ENCODE measurements around the gene PGAM4.
"Not testable (repeated sequence)": the region's sequence is repeated elsewhere in the genome, so short reads cannot be mapped to it uniquely, and the experiment has no call there.

PGAM4 gene

DNA sequence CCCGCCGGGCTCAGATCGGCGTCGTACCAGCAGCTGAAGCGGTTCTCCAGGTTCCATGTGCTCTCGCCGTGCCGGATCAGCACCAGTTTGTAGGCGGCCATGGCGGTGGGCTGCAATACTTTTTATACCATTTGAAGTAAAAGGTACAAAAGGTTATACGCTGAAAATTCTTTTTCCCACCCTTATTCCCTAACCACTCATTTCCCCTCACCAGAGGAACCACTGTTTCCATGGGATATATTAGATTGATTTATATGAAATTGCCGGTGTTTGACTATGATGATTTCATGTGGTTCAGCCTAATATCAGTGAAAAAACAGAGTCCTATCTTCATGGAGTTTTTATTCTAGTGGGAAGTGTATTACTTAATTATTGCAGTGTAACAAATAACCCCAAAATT lies at the start of gene PGAM4:
Gene PGAM4, minus strand, starts transcription at position 101 of the 400 bp plus-strand sequence. Its CDS starts 0 bp downstream, at position 101.
- no peak for DNase-seq

- no peak for DNase-seq
Observed at GRCh38 chrX:78011846-78012245, 42.4 kb upstream of the PGAM4 start.

DNA sequence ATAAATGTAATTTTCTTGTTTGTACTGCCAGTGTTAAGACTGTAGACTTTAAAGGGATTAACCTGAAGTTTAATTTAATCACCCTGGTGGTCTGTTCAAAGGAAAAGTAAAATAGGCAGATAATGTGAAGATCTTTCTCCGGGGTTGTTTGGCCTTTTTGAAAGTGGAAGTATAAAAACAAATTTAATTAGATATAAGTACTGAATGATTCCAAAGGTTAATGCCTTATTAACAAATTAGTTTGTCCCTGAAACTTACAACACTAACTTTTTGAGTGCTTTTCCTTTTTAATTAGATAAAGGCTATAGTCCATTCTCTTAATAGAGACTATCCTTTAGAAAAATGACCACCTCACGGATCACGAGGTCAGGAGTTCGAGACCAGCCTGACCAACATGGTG lies 10.4 kb upstream of the PGAM4 start:
- DNase-seq: no peak

DNA sequence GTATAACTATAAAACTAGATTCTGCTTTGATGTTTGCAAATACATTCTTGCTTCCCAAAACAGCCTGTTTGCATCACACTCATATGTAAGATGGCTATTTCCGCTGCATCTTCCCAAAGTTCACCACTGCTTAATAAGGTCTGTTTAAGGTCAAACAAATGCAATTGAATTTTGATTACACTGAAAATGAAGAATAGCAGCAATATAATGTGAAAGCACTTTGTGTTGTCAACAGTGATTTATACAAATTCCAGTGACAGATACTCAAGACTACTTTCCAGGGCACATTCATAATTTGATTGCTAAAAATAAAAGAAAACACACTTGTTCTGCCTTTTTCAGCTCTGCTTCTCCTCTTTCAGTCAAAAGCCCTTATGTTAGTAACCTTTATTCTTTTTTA lies 8.1 kb upstream of the PGAM4 start:
- no peak for DNase-seq

DNA sequence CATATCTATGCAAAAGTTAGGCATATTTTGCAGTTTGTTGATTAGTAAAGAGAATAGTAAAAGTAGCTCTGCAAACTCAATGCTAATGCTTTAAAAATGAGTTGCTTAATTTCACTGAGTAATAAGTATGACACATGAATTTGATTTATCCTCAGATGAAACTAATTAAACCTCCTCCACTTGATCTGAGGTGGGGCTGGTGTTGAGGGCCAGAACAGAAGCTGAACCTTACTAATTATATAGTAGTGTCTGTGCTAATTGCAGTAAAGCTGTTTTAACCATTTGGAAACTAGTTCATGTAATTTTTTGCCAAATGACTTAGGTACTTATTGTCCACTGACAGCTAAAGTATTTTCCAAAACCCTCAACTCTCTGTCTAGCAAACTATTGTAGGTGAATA lies 7.7 kb upstream of the PGAM4 start:
- DNase-seq: no peak

DNA sequence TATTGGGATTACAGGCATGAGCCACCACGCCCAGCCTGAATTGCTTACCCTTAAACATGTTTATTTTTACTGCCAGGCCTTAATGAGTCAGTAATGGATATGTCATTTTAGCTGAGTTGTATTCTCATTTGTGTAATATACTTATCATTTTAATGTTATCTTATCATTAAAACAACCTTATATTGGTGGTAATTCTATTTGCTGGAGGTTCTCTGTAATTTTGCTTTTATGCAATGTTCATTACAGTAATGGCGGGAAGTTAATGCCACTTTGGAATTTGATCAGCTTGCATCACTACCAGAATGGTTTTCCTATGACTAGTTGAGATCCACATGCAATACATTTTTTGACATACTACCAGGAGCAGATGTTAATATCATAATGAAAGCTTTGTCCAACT lies 6.3 kb upstream of the PGAM4 start:
- no peak for DNase-seq

DNA sequence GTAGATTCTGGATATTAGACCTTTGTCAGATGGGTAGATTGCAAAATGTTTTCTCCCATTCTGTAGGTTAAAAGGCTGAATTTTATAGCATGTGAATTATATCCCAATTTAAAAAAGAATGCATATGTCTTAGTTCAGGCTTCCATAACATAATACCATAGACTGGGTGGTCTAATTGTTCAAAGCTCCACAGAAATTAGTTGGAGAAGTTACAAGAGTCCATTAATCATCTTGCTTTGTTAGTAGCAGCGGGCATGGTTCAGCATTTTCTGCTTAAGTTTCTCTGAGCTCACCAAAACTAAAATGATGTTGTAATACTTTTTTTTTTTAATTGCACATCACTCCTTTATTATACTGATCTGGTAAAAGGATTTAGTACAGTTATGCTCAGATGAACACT lies 1.8 kb downstream of the PGAM4 start:
- DNase-seq: no peak

DNA sequence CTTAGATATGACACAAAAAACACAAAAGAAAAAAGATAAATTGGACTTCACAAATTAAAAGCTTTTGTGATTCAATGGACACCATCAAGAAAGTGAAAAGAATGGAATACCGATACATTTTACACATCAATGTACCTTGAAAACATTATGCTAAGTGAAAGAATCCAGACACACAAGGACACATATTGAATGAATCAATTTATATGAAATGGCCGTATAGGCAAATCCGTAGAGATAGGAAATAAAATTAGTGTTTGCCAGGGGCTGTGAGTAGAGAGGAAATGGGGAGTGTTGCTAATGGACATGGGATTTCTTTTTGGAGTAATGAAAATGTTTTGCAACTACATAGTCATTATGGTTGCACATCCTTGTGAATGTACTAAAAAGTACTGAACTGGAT lies 3.1 kb downstream of the PGAM4 start:
- DNase-seq: no peak

- DNase-seq: peak; percentile 29
Observed at GRCh38 chrX:77962068-77962902, 7.2 kb downstream of the PGAM4 start.

DNA sequence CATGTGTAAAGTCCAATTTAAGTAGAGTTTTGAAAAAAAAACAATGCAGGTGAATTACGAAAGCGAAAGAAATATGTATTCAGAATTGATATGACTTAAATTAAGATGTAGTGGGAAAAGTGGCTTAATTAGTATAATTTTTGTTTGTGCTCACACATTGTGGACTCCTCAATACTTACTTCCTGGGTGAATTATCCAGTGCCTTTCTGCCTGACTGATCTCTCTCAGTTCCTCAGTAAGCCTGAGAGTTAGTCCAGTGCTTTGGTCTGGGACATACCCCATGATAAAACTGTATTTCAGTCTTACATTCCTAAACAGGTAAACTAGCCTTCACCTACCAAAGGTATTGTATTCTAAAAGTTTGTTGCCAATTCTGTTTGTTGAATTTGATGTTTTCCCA lies 8.4 kb downstream of the PGAM4 start:
- DNase-seq: no peak

- no peak for DNase-seq
Observed at GRCh38 chrX:77960567-77960966, 8.9 kb downstream of the PGAM4 start.

DNA sequence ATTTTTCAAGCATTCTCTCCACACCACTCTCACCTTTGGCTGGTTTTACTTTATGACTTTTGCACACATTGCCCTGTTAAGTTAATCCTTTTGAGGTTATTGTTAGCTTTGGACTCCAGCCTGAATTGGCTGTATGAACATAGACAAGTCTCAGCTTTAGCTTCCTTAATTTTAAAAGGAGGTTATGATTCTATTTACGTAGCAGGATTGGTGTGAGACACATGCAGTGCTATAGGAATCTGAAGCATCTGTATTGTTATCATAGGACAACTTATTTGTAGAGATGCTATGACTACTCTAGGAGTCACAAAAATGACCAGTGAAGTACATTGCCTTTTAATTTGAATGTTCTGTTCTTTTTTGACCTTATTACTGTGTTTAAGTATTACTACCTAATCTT lies 15.7 kb downstream of the PGAM4 start:
- no peak for DNase-seq

DNA sequence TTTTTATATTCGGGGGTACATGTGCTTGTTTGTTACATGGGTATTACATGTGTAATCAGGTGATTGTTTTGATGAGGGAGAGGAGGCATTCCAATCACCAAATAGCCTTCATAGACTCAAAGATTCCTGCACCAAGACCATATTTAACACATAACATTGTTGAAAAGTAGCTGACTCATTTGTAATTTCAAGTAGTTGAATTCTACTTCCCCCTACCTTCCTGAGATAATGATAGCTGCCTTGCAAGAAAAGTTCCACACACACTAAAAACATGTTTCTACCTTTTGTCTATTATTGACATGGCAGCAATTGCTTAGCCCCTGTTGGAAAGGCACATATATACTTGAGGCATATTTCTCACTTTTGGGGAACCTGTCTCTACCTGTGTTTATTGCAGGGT lies 16.1 kb downstream of the PGAM4 start:
- no peak for DNase-seq

- DNase-seq: no peak
Observed at GRCh38 chrX:77952173-77952572, 17.3 kb downstream of the PGAM4 start.

GRCh38 chrX:77949840-77950239 lies 19.6 kb downstream of the PGAM4 start:
- DNase-seq: no peak

DNA sequence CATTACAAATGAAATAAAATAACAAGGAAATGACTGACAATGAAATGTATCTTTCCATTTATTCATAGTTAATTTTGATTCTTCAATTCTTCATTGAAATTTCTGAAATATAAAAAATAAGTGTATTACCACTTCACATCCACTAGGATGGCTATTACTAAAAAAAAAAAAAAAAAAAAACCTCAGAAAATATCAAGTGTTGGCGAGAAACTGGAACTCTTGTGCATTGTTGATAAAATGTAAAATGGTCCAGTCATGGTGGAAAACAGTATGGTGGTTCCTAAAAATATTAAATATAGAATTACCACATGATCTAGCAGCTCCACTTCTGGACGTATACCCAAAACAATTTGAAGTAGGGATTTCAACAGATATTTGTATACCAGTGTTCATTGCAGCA lies 22.9 kb downstream of the PGAM4 start:
- no peak for DNase-seq

DNA sequence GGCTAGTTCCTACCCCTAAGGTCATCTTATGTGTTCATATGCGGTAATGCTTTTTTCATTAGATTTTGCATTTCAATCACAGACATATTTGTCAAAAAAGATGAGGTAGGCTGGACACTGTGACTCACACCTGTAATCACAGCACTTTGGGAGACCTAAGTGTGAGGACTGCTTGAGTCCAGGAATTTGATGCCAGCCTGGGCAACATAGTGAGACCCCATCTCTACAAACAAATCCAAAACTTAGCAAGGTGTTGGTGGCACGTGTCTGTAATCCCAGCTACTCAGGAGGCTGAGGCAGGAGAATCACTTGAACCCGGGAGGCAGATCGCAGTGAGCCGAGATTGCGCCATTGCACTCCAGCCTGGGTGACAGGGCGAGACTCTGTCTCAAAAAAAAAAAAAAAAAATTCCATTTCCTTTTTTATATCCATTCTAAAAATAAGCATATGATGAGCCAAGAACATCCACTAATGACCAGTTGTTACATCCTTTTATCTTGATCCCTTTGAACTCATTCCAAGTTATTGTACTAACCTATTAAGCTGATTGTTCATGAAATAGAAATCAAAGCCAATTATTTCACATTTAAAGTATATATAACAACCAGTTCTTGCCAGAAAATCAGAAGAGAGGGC lies 23.4 kb downstream of the PGAM4 start:
- DNase-seq: no peak

GRCh38 chrX:77945031-77945430 lies 24.4 kb downstream of the PGAM4 start:
- DNase-seq: not testable (repeated sequence)

- no peak for DNase-seq
Observed at GRCh38 chrX:77938083-77938680, 31.3 kb downstream of the PGAM4 start.

GRCh38 chrX:77937291-77937690 lies 32.1 kb downstream of the PGAM4 start:
- DNase-seq: no peak

- no peak for DNase-seq
Observed at GRCh38 chrX:77936299-77936698, 33.1 kb downstream of the PGAM4 start.

GRCh38 chrX:77935886-77936285 lies 33.6 kb downstream of the PGAM4 start:
- DNase-seq: no peak

DNA sequence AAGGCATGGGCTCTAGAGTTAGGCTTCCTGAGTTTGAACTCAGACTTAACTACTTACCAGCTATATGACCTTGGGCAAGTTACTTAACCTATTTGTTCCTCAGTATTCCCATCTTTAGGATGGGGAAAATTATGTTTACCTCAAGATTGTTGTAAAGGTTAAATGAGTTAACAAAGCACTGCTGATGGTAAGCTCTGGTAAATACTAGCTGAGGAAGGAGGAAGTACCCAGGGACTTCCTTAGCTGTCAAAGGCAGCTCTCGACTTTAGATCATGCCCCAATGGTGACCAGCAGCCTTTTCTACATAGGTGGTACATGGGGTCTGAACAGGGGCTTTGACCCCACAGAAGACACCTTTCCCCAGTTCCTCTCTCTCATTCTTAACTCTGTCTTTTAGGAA lies 38.9 kb downstream of the PGAM4 start:
- DNase-seq: no peak

DNA sequence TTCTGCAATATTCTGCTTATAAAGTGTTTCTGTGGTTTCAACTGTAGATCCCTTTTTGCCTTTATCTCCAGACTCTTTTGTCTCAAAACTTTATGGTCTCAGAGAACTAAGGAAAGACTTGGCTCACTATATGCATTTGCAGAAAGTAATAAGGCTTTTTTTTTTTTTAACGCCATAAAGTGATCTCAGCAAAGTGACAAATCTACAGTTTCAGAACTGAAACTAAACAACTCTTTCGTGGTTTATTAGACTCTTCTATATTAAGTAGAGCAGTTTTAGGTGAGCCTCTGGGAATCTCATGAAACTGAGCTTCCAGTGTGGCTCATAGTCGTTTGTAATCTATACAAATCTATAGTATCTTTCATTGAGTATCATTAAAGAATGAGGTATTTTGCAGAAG lies 43.7 kb downstream of the PGAM4 start:
- no peak for DNase-seq
